Measurements from ENCODE around the gene GGT5.
"Not testable (repeated sequence)": the region's sequence is repeated elsewhere in the genome, so short reads cannot be mapped to it uniquely, and the experiment has no call there.

Gene GGT5

GRCh38 chr22:24245030-24245431 is at the start of gene GGT5:
TSS of gene GGT5 (minus strand) at chr22:24245082. CDS start at chr22:24244725, 357 bp downstream.
- DNase-seq (ENCODE audit: low read depth in 3 of 3, low spot score in 1 of 3), result not testable (repeated sequence)

DNA sequence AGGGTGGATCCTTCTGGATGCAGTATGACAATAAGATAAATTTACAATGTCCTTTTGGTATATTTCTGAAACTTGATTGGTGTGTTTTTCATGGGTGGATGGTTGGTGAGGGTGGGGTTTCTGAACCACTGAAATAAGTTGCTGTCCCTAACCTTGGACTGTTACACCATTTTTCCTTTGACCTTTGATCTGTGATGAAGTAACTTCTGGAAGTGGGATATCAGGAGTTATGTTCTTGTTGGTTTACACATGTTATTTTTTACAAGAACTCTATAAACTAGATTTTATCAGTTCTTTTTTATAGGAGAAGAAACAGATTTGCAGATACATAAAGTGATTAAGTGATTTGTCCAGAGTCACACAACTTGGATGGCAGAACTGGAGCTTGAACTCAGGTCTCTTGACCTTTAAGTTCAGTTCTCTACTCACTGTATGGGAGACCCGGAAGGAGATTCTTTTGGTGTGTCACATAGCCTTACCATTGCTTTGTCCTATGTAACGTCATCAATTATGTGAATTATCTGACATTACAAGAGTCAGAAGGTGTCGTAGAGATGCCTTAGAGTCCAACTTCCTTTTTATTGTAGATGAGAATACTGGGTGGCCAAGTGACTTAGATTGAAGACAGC is 47.4 kb upstream of the GGT5 start:
- DNase-seq (ENCODE audit: low read depth in 3 of 3, low spot score in 1 of 3), result not testable (repeated sequence)

GRCh38 chr22:24291515-24292201 is 46.8 kb upstream of the GGT5 start:
- DNase-seq (ENCODE audit: low read depth in 3 of 3, low spot score in 1 of 3), result no peak

- no peak for DNase-seq (ENCODE audit: low read depth in 3 of 3, low spot score in 1 of 3)
Observed at GRCh38 chr22:24290459-24290858, 45.6 kb upstream of the GGT5 start.

DNA sequence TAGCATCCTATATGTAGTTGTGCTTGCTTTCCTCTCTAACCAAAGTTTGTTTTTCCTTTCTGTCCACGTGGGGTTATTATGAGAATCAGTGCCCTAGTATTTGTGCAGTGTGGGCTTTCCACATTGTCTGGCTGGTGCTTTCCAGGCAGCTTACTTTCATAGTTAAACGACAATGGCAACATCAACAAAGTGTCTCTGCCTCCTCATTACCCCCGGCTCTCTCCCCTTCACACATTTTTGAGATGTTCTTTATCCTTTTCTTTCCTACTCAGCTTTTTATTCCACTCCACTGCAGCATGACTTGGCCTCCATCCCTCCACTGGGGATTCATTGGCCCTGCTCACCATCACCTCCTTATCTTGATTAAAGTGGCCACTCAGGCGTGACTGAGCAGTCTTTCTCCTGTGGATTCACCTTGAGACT is 44.9 kb upstream of the GGT5 start:
- DNase-seq (ENCODE audit: low read depth in 3 of 3, low spot score in 1 of 3), result no peak

DNA sequence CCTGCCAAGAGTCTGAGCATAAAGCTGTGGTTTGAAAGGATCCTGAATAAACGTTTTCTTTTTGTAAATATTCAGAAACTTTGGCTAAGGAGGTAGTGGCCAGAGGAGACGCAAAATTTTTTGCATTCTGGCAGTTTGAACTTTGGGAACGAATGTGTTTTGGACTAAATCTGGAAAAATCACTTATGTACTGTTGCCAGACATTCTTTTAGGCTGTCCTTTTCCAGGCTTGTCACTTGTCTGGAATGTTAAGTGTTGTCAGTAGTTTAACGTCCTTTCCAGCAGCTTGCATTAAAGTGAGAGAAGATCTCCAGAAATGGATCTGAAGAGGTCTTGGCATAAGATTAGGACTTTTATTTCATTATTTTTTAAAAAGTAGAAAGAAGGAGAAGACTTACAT is 44.2 kb upstream of the GGT5 start:
- DNase-seq (ENCODE audit: low read depth in 3 of 3, low spot score in 1 of 3), result no peak

- not testable (repeated sequence) for DNase-seq (ENCODE audit: low read depth in 3 of 3, low spot score in 1 of 3)
Observed at GRCh38 chr22:24287801-24288200, 42.9 kb upstream of the GGT5 start.

DNA sequence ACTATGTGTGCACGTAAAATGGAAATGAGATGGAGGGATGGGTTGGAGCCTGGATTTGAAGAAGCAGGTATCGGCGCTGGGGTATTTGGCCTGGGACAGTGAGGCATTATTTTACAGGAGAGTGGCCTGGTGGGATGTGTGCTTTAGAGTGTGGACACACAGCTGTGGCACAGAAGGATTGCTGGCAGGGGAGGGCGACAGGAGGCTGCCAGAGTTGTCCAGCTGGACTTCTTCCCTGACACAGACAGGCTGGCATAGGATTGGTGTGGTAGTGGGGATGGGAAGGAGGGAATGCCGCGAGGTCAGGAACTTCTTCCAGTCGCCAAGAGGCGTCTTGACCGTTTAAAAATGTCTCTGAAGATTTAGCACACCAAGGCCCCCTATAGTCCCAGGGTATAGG is 42.3 kb upstream of the GGT5 start:
- DNase-seq (ENCODE audit: low read depth in 3 of 3, low spot score in 1 of 3), result not testable (repeated sequence)

DNA sequence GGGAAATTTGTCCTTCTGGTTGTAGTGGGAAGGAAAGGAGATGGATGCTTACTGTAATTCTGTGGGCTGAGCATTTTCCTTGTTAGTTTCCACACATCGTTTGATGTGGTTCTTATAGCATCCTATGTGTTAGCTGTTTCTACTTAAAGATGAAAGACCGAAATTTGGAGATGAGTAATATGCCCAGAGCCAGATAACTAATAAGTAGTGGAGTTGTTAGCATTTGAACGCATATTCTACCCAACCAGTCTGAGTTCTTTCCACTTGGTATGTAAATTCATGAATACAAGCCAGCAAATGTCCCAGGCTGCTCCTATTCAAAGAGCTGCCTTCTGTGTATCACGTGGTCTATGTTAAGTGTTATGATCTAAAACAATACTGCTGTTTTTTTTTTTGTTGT is 40.4 kb upstream of the GGT5 start:
- no peak for DNase-seq (ENCODE audit: low read depth in 3 of 3, low spot score in 1 of 3)

- DNase-seq (ENCODE audit: low read depth in 3 of 3, low spot score in 1 of 3), result no peak
Observed at GRCh38 chr22:24284747-24285203, 39.9 kb upstream of the GGT5 start.

DNA sequence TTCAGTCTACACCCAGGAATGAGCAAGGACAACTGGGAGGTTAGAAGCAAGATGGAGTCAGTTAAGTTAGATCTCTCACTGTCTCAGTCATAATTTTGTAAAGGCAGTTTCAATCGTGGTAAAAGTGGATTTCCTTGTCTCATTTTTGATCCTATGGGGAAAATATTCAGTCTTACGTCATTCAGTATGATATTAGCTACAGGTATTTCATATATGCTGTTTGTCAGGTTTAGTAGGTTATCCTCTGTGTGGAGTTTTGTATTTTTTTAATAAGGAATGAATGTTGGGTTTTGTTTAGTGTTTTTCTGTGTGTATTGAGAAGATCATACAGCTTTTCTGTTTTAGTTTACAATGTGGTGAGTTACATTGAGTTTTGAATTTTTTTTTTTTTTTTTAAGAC is 37.5 kb upstream of the GGT5 start:
- no peak for DNase-seq (ENCODE audit: low read depth in 3 of 3, low spot score in 1 of 3)

DNA sequence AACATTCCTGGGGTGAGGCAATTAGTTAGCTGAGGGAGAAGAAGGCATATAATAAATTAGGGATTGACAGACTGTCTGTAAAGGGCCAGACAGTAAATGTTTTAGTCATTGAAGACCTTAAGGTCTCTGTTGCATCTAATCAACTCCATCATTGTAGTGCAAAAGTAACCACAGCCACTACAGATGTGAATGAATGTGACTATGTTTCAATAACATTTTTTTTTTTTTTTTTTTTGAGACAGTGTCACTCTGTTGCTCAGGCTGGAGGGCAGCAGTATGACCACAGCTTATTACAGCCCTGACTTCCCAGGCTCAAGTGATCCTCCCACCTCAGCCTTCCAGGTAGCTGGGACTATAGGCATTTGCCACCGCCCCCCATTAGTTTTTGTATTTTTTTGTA is 35.5 kb upstream of the GGT5 start:
- DNase-seq (ENCODE audit: low read depth in 3 of 3, low spot score in 1 of 3), result not testable (repeated sequence)

GRCh38 chr22:24274696-24275405 is 30.0 kb upstream of the GGT5 start:
- not testable (repeated sequence) for DNase-seq (ENCODE audit: low read depth in 3 of 3, low spot score in 1 of 3)

DNA sequence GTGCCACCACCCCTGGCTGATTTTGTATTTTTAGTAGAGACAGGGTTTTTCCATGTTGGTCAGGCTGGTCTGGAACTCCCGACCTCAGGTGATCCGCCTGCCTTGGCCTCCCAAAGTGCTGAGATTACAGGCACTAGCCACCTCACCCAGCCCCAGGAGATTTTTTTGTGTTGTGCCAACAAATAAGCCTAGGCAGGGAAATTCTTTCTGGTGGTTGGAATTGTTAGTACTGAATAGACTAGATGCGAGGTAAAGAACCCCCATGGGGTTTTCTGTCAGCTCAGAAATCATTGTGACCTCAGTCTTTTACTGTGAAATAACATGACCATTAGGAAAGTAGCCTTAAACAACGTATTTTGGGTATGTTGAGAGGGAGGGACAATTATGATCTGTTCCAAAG is 29.0 kb upstream of the GGT5 start:
- not testable (repeated sequence) for DNase-seq (ENCODE audit: low read depth in 3 of 3, low spot score in 1 of 3)

GRCh38 chr22:24273031-24273430 is 28.1 kb upstream of the GGT5 start:
- DNase-seq (ENCODE audit: low read depth in 3 of 3, low spot score in 1 of 3), result not testable (repeated sequence)

DNA sequence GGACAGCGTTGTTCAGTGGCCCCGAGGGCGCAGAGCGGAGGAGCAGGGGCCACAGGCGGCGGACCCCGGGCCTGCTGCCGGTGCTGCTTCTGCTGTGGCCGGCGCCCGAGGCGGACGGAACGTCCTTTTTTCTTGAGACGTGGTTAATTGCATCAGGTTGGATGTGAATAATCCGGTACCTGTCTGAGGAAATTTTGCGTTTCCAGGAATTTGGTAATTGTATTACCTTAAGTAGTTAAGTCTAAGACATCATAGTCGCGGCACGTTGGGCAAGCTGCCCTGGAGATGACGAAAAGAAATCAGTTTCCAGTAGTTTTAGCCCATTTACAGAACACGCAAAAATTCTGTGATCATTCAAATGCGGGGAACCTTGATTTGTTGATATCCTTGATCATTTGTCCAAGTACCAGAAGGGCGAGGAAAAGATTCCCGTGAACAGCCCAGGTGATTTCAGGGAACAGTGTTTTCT is 26.5 kb upstream of the GGT5 start:
- no peak for DNase-seq (ENCODE audit: low read depth in 3 of 3, low spot score in 1 of 3)

- peak; percentile 78 to 90 (median 90) for DNase-seq (ENCODE audit: low read depth in 3 of 3, low spot score in 1 of 3)
Observed at GRCh38 chr22:24270556-24271385, 25.9 kb upstream of the GGT5 start, which contains the start of gene SPECC1L. TSS of gene SPECC1L (plus strand) at chr22:24270831. CDS start at chr22:24302232, 31,401 bp downstream.

DNA sequence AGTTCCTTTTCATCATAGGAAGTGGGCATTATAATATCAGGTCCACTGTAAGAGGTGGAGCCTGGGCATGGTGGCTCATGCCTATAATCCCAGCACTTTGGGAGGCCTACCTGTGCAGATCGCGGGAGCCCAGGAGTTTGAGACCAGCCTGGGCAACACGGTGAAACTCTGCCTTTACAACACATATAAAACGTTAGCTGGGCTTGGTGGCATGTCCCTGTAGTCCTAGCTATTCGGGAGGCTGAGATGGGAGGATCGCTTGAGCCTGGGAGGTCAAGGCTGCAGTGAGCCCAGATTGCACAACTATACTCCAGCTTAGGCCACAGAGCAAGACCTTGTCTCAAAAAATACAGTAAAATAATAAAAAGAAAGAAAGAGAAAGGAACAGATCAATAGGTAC is 21.6 kb upstream of the GGT5 start:
- DNase-seq (ENCODE audit: low read depth in 3 of 3, low spot score in 1 of 3), result not testable (repeated sequence)

DNA sequence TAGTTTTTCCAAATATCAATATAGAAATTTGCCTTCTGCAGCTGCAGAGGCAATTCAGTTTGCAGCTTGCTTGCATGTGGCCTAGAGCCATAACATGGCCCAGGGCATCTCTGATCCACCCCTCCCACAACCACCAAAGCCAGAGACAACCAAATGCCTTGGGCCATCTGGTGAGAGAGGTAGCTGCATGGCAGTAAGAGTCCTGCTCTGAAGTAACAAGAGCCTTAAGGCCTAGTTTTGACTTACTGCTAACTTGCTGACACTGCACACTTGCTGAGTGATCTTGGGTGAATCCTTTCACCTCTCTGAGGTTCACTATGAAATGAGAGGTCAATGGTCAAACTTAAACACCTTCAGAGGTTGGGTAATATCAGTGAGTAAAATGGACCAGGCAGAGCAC is 20.9 kb upstream of the GGT5 start:
- no peak for DNase-seq (ENCODE audit: low read depth in 3 of 3, low spot score in 1 of 3)

DNA sequence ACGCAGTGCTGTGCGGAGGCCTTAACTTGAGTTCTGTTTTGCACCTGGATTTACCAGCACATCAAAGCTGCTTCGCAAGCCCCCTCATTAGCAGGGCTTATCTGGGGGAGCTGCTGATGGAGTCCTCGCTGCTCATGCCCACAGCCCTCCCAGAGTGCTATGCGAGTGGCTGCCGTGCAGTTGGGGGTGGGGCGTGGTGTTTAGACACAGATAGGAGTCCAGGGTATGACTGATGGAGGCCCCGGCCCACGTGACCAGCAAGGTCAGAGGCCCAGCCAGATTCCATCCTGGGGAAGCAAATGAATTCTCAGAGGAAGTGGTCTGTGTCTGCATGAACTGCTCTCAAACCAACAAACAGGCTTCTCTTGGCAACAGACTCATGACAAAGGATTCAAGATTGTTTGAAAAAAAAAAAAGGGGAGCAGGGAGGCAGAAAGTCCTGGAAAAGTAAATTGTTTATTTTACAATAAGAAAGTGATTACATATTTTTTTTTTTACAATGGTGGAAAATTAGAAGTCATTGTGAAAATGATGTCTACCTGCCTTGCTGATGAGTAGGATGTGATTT is 19.5 kb upstream of the GGT5 start:
- not testable (repeated sequence) for DNase-seq (ENCODE audit: low read depth in 3 of 3, low spot score in 1 of 3)

DNA sequence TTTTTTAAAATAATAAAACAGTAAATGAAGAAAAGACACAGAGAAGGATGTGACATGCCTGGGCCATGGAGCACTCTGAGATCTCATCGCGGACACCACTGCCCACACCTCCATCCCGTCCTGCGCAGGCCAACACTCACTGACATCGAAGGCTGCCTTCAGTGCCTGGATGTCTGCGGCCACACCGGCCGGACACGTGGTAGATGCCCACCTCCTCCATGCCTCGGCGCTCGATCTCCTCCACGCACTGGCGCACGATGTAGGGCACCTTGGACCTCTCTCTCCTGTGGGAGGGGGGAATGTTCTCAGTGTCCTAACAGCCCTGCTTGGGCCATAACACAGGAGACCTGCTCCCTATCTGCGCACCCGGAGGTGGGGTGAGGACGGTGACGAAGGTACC is 18.6 kb upstream of the GGT5 start:
- not testable (repeated sequence) for DNase-seq (ENCODE audit: low read depth in 3 of 3, low spot score in 1 of 3)
